Measurements from ENCODE around the gene DDTL. TPM values are rescaled to one million over a fixed set of nuclear protein-coding genes. Genes with fewer than 3 reads are reported as not detected.

DDTL gene
- total and polyA plus RNA-seq, 2 of the 8 experiments (the other 6 are each of a cell fraction or from before 2014, with no cell fraction given), result 2.1 to 3.1 TPM

DNA sequence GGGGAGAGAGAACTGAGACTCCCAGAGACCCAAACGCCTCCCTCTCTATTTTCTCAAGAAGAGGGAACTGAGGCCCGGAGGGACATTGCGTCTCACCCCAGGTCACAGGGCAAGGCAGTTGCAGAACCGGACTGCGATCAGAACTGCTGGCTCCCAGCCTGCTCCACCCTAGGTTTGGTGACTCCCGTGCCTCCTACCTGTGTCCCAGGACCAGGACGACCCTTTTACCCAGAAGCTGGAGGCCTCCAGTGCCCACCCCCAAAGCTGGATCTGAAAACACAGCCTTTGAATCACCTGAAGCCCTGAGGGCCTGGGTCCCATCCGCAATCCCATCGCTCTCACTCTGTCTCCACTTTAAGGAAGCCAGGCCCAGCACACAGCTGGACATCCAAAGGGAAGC lies 37.2 kb downstream of the DDTL start:
- H3K18ac ChIP-seq (ENCODE audit: extremely low read depth, low read length), result no peak overlapping the region
- H4K20me1 ChIP-seq (replicated peaks in 1 of 2; ENCODE audit: control insufficient read depth in 1 of 2, insufficient read depth in 2 of 2, low read length in 2 of 2), result no peaks in the 10 kb centered on the region
- no peak overlapping the region for H2AK5ac ChIP-seq (ENCODE audit: low read depth, low read length)
- peaks cover 0 to 3% (median 0%) of the 10 kb centered on the region in 4 experiments; a peak in 3 of 7 replicates for H3K4me1 ChIP-seq (replicated peaks in 1 of 4; ENCODE audit: control insufficient read depth in 3 of 4, insufficient read depth in 4 of 4, low read length in 3 of 4)
- no peak overlapping the region for H3K4me2 ChIP-seq (ENCODE audit: insufficient read depth in 1 of 2, low read depth in 2 of 2, low read length in 2 of 2)
- 0 out of 2 replicates have a peak overlapping the region, but pooled peaks have one; percentile 67 for H2BK15ac ChIP-seq (ENCODE audit: low read length)
- no peak overlapping the region for H4K8ac ChIP-seq (ENCODE audit: extremely low read depth, insufficient read depth, low read length)
- FAIRE-seq, result no peak
- DNase-seq (ENCODE audit: low read depth in 1 of 2, low spot score in 2 of 2), result no peak
- H2BK12ac ChIP-seq (ENCODE audit: low read depth, low read length), result no peak overlapping the region
- H4K91ac ChIP-seq (replicated peaks; ENCODE audit: insufficient read length, low read length), result no peak overlapping the region
- no peaks in the 10 kb centered on the region for H3K23me2 ChIP-seq (ENCODE audit: low read depth, low read length)
- no peak overlapping the region for H3K27ac ChIP-seq (ENCODE audit: low read depth, low read length)
- no peak overlapping the region for H3K56ac ChIP-seq (replicated peaks; ENCODE audit: insufficient read length, low read depth, low read length)
- 93% methylated on average over 9 of the region's 9 CpGs; no CpG with 5 or more reads in 1 of the 2 experiments for WGBS, 2 experiments (ENCODE audit: extremely low coverage in 1 of 2, insufficient coverage in 1 of 2, insufficient read length in 1 of 2, insufficient replicate concordance in 2 of 2, low coverage in 1 of 2, low lambda C conversion rate in 2 of 2, missing lambda C conversion rate in 1 of 2)
- no peak overlapping the region for H2BK5ac ChIP-seq (ENCODE audit: low read depth, low read length)
- TF ChIP-seq MAFK (IDR thresholded peaks at IDR 0.05; ENCODE audit: low read depth, low read length), result no peak
- TF ChIP-seq, protein P1, sequence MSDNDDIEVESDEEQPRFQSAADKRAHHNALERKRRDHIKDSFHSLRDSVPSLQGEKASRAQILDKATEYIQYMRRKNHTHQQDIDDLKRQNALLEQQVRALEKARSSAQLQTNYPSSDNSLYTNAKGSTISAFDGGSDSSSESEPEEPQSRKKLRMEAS (IDR thresholded peaks at IDR 0.05), result no peak
- TF ChIP-seq PHF8 (conservative IDR thresholded peaks at IDR 0.05; ENCODE audit: low read depth, low read length), result no peak
- no peak for TF ChIP-seq KDM5A (IDR thresholded peaks at IDR 0.05; ENCODE audit: low read length)
- no peak for TF ChIP-seq GTF2F1 (IDR thresholded peaks at IDR 0.05; ENCODE audit: borderline replicate concordance, low read depth, low read length)
- TF ChIP-seq YY1 (IDR thresholded peaks at IDR 0.05; ENCODE audit: low read depth, low read length), result no peak
- no peak for TF ChIP-seq SP1 (IDR thresholded peaks at IDR 0.05; ENCODE audit: low read depth, low read length)
- TF ChIP-seq SAP30 (IDR thresholded peaks at IDR 0.05; ENCODE audit: insufficient read depth, insufficient replicate concordance, low read length), result no peak
- H3K14ac ChIP-seq (ENCODE audit: insufficient read length), result no peak overlapping the region
- POLR2A ChIA-PET (ENCODE audit: partially characterized antibody), result interaction anchor here (0.9 to 1.7 kb wide), 3 partner anchors 22 to 110 kb away, joined by 3 to 5 read pairs (median 3); partner anchors contain the start of gene MIF
- CTCF ChIA-PET (ENCODE audit: partially characterized antibody), result interaction anchor here (1.0 to 1.1 kb wide), 3 partner anchors 74 to 186 kb away, joined by 3 read pairs; partner anchors contain the start of gene MIF
- no peaks in the 10 kb centered on the region for H3K36me3 ChIP-seq (ENCODE audit: control insufficient read depth in 2 of 4, insufficient read depth in 4 of 4, low read length in 3 of 4)
- no peaks in the 10 kb centered on the region; a peak in 1 of 4 replicates for H3K9me3 ChIP-seq (ENCODE audit: insufficient read depth in 2 of 2, low read depth in 1 of 2, low read length in 1 of 2)
- no peaks in the 10 kb centered on the region for H3K79me2 ChIP-seq (ENCODE audit: control insufficient read depth in 1 of 2, insufficient read depth in 2 of 2, low read length in 2 of 2)
- H3K23ac ChIP-seq (ENCODE audit: insufficient read length), result no peak overlapping the region
- no peak overlapping the region for H3K9ac ChIP-seq (replicated peaks in 1 of 4; ENCODE audit: extremely low read depth in 1 of 4, low read depth in 3 of 4, low read length in 3 of 4)
- peaks cover 0 to 3% (median 0%) of the 10 kb centered on the region in 4 experiments; a peak in 3 of 7 replicates for H3K27me3 ChIP-seq (replicated peaks in 1 of 4; ENCODE audit: control insufficient read depth in 3 of 4, extremely low read depth in 1 of 4, insufficient read depth in 3 of 4, low read length in 3 of 4)
- no peak overlapping the region for H2BK120ac ChIP-seq (replicated peaks; ENCODE audit: low read depth, low read length)
- H3K79me1 ChIP-seq (ENCODE audit: low read depth, low read length), result no peaks in the 10 kb centered on the region
- H3K4me3 ChIP-seq (ENCODE audit: extremely low read depth in 1 of 4, insufficient read depth in 2 of 4, low read depth in 3 of 4, low read length in 4 of 4), result no peak overlapping the region
- no peak overlapping the region for H3K4ac ChIP-seq (replicated peaks; ENCODE audit: insufficient read length, low read depth, low read length)
- H2AFZ ChIP-seq (ENCODE audit: low read length), result no peak overlapping the region
- H4K5ac ChIP-seq (ENCODE audit: insufficient read length, low read depth, low read length), result no peak overlapping the region
- no peak overlapping the region for H2BK20ac ChIP-seq (ENCODE audit: low read length)

Data from H1 (cell line).